ENCODE results near the gene ZSCAN5A. TPM values are rescaled to one million over a fixed set of nuclear protein-coding genes. Genes with fewer than 3 reads are reported as not detected.
"Not testable (repeated sequence)": the region's sequence is repeated elsewhere in the genome, so short reads cannot be mapped to it uniquely, and the experiment has no call there.

ZSCAN5A gene
- total RNA-seq, 6 donors from 2014 or later: 6.2 to 18.6 (median 11.3) TPM

DNA sequence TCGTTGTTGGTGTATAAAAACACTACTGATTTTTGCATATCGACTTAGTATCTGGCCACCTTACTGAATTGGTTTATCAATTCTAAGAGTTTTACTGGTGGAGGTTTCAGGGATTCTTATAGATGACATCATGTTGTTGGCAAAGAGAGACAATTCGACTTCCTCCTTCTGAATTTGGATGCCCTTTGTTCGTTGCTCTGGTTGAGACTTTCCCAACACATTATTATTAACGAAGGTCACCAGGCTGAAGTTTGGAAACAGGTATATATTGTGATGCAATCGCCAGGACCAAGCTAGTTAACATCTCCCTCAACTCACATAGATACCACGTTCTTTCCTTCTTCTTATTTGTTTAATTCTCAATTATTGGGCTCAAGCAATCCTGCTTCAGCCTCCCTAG, 115.0 kb downstream of the ZSCAN5A start:
- no peak for DNase-seq
- whole genome bisulfite sequencing, 2 donors: 58 to 66% methylated on average over 7 of the region's 7 CpGs
- no peak overlapping the region for H3K27ac ChIP-seq
- no peaks in the 10 kb centered on the region for H3K27me3 ChIP-seq
- H3K9me3 ChIP-seq: no peaks in the 10 kb centered on the region
- ATAC-seq (ENCODE audit: low FRiP score in 2 of 2): no peak
- no peak overlapping the region for H3K4me3 ChIP-seq
- TF ChIP-seq POLR2AphosphoS5 (IDR thresholded peaks at IDR 0.05) (no peak), EP300 (IDR thresholded peaks at IDR 0.05) (no peak), POLR2A (IDR thresholded peaks at IDR 0.05) (no peak)
- TF ChIP-seq, protein P1, sequence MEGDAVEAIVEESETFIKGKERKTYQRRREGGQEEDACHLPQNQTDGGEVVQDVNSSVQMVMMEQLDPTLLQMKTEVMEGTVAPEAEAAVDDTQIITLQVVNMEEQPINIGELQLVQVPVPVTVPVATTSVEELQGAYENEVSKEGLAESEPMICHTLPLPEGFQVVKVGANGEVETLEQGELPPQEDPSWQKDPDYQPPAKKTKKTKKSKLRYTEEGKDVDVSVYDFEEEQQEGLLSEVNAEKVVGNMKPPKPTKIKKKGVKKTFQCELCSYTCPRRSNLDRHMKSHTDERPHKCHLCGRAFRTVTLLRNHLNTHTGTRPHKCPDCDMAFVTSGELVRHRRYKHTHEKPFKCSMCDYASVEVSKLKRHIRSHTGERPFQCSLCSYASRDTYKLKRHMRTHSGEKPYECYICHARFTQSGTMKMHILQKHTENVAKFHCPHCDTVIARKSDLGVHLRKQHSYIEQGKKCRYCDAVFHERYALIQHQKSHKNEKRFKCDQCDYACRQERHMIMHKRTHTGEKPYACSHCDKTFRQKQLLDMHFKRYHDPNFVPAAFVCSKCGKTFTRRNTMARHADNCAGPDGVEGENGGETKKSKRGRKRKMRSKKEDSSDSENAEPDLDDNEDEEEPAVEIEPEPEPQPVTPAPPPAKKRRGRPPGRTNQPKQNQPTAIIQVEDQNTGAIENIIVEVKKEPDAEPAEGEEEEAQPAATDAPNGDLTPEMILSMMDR (IDR thresholded peaks at IDR 0.05): no peak
- no peaks in the 10 kb centered on the region for H3K4me1 ChIP-seq
- no peaks in the 10 kb centered on the region for H3K36me3 ChIP-seq

DNA sequence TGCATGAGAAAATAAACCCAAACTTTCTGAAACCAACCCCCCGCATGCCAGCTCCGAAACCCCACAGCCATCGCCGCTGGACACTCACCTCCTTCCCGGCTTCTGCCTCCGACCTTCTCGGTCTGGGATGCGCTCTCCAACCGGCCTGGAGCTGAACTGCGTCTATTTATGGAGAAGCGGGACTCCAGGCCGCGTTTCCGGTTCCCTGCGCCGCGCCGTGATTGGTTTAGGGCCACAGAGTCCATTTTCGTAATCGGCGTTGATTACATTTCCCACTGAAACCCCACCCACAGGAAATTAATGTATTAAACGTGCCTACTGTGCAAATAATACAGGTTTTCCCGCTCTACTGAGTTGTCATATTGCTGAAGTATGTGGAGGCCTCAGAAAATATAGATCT, 117.0 kb downstream of the ZSCAN5A start, which contains the start of gene ZSCAN5B:
ZSCAN5B (minus strand) TSS at position 138 of the 400 bp plus-strand sequence. CDS start 4,731 bp downstream, outside the sequence.
- 80 to 88% methylated on average over 22 to 23 of the region's 23 CpGs for WGBS, 2 donors
- not testable (repeated sequence) for H3K4me3 ChIP-seq; DNase-seq; H3K9me3 ChIP-seq; H3K27me3 ChIP-seq; H3K36me3 ChIP-seq; H3K4me1 ChIP-seq; ATAC-seq (ENCODE audit: low FRiP score in 2 of 2); H3K27ac ChIP-seq

DNA sequence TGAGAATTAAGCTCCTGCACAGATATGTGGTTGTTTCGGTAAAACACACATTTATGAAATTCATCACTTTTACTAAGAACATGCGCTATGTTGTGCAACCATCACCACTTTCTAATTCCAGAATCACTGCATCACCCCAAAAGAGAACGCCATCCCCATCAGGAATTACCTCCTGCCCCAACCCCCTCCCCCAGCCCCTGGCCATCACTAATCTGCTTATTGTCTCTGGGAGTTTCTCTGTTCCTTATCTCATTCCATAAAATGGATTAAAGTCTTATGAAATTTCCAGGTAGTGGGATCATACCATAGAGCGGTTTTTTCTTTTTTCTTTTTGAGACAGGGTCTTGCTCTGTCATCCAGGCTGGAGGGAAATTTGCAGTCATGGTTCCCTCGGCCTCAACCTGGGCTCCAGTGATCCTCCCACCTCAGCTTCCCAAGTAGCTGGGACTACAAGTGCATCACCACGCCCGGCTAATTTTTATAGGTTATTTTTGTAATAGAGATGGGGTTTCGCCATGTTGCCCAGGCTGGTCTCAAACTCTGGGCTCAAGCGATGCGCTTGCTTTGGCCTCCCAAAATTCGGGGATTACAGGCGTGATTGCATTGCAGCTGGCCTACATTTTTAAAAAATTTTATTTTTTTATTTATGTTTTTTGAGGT, 120.5 kb downstream of the ZSCAN5A start:
- H3K27me3 ChIP-seq: no peaks in the 10 kb centered on the region
- H3K4me3 ChIP-seq: no peak overlapping the region
- whole genome bisulfite sequencing, 2 donors: 78 to 89% methylated on average over 12 of the region's 12 CpGs
- no peaks in the 10 kb centered on the region for H3K4me1 ChIP-seq
- no peak for TF ChIP-seq POLR2AphosphoS5 (IDR thresholded peaks at IDR 0.05)
- H3K27ac ChIP-seq: no peak overlapping the region
- DNase-seq: no peak
- no peak for ATAC-seq (ENCODE audit: low FRiP score in 2 of 2)
- H3K36me3 ChIP-seq: no peaks in the 10 kb centered on the region
- H3K9me3 ChIP-seq: no peaks in the 10 kb centered on the region

DNA sequence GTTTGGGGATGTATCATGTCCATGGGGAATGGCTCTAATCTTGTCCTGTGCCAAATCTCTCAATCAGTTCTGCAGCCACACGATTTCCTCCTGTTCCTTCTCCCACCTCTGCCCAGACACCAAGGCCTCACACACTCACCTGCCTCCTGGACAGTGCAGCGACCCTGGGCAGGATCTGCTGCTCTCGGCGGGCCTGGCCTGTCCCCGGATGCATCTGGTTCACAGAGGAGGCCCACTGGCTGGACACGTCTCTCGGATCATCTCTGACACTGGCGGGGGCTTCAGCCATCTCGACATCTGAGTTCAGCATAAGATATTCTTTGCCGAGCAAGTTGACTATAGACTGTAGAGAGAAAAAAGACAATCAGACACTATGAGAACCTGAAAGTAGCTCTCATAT, 122.9 kb downstream of the ZSCAN5A start:
- 85 to 87% methylated on average over 10 of the region's 10 CpGs for WGBS, 2 donors
- Histone ChIP-seq H3K36me3 (no peaks in the 10 kb centered on the region), H3K4me3 (no peak overlapping the region), H3K27ac (no peak overlapping the region), H3K4me1 (no peaks in the 10 kb centered on the region), H3K27me3 (no peaks in the 10 kb centered on the region), H3K9me3 (no peaks in the 10 kb centered on the region)
- TF ChIP-seq POLR2A (IDR thresholded peaks at IDR 0.05) (no peak), POLR2AphosphoS5 (IDR thresholded peaks at IDR 0.05) (no peak), EP300 (IDR thresholded peaks at IDR 0.05) (no peak)
- TF ChIP-seq, protein P1 (IDR thresholded peaks at IDR 0.05): no peak
- ATAC-seq (ENCODE audit: low FRiP score in 2 of 2): no peak
- DNase-seq: no peak

DNA sequence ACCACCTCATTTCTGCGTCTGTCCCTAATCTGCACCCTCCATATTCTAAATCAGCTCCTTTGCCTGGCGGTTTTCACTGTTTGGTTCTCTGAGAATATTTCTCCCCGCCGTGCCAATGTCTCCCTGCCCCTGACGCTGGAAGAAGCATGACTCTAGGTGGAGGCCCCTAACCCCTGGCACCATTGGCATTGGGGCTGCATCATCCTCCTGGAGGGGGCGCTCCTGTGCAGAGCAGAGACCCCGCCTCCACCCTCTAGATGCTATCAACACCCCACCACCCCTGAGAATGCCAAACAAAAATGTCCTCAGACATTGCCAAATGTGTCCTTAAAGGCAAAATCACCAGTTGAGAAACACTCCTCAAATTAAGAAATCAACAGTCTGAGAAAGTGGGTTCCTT, 123.5 kb downstream of the ZSCAN5A start:
- no peaks in the 10 kb centered on the region for H3K4me1 ChIP-seq
- ATAC-seq (ENCODE audit: low FRiP score in 2 of 2) (no peak), DNase-seq (no peak)
- H3K4me3 ChIP-seq: no peak overlapping the region
- H3K27ac ChIP-seq: no peak overlapping the region
- TF ChIP-seq, protein P1 (IDR thresholded peaks at IDR 0.05): no peak
- TF ChIP-seq POLR2AphosphoS5 (IDR thresholded peaks at IDR 0.05): no peak
- TF ChIP-seq POLR2A (IDR thresholded peaks at IDR 0.05): no peak
- no peak for TF ChIP-seq EP300 (IDR thresholded peaks at IDR 0.05)
- no peaks in the 10 kb centered on the region for H3K27me3 ChIP-seq
- H3K9me3 ChIP-seq: no peaks in the 10 kb centered on the region
- 77 to 79% methylated on average over 7 of the region's 7 CpGs for WGBS, 2 donors
- H3K36me3 ChIP-seq: no peaks in the 10 kb centered on the region

DNA sequence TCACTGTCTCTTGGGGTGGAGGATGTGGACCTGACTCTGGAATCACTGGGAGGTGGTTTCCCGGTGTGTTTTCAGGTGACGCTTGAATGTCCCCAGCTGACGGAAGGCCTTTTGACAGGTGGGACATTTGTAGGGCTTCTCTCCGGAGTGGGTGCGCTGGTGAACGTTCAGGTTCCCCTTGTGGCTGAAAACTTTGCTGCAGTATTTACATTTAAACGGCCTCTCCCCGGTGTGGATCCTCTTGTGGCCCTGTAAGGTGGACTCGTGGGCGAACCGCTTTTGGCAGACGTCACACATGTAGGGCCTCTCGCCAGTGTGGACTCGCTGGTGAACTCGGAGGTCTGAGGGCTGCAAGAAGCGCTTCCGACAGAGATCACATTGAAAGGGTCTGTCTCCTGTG, 124.9 kb downstream of the ZSCAN5A start:
- H3K9me3 ChIP-seq: no peaks in the 10 kb centered on the region
- no peak overlapping the region for H3K27ac ChIP-seq
- H3K36me3 ChIP-seq: no peaks in the 10 kb centered on the region
- H3K4me1 ChIP-seq: peaks cover 0 to 8% (median 4%) of the 10 kb centered on the region in 4 donors
- TF ChIP-seq POLR2AphosphoS5 (IDR thresholded peaks at IDR 0.05) (no peak), EP300 (IDR thresholded peaks at IDR 0.05) (no peak), POLR2A (IDR thresholded peaks at IDR 0.05) (no peak)
- TF ChIP-seq, protein P1 (IDR thresholded peaks at IDR 0.05): no peak
- H3K27me3 ChIP-seq: no peaks in the 10 kb centered on the region
- no peak overlapping the region for H3K4me3 ChIP-seq
- no peak for DNase-seq
- 66 to 80% methylated on average over 15 to 17 of the region's 17 CpGs for WGBS, 2 donors
- no peak for ATAC-seq (ENCODE audit: low FRiP score in 2 of 2)
